Fibroblast of lung (primary cell): ENCODE results near the gene F2RL1.

Experiments used
- CTCF ChIP-seq, 2 donors: IDR thresholded peaks in 1 of 2; conservative IDR thresholded peaks in 1 of 2; 1 replicate in 1 of 2; 2 replicates in 1 of 2; pipeline ENCODE4 v1.5.1; 2011 to 2012; ENCODE audit warnings: low read length in 2 of 2, control low read depth in 1 of 2, inconsistent platforms in 1 of 2, low read depth in 1 of 2, mild to moderate bottlenecking in 1 of 2
- EZH2 ChIP-seq: IDR thresholded peaks from 2 replicates; pipeline ENCODE4 v1.5.1; 2012; ENCODE audit warnings: low read length, control low read depth, mild to moderate bottlenecking; ENCODE audit errors: missing control alignments

GRCh38 chr5:76836181-76836580 is 17.4 kb downstream of the F2RL1 start:
- peak in 1 of 2 donors; percentile 39 for TF ChIP-seq CTCF (conservative IDR thresholded peaks at IDR 0.05 in 1 of 2, IDR thresholded peaks at IDR 0.05 in 1 of 2; ENCODE audit: low read depth in 1 of 2, low read length in 2 of 2)
- TF ChIP-seq EZH2, result no peak
